ENCODE results near the gene ST3GAL3.
"Not testable (repeated sequence)": the region's sequence is repeated elsewhere in the genome, so short reads cannot be mapped to it uniquely, and the experiment has no call there.

ST3GAL3 gene

DNA sequence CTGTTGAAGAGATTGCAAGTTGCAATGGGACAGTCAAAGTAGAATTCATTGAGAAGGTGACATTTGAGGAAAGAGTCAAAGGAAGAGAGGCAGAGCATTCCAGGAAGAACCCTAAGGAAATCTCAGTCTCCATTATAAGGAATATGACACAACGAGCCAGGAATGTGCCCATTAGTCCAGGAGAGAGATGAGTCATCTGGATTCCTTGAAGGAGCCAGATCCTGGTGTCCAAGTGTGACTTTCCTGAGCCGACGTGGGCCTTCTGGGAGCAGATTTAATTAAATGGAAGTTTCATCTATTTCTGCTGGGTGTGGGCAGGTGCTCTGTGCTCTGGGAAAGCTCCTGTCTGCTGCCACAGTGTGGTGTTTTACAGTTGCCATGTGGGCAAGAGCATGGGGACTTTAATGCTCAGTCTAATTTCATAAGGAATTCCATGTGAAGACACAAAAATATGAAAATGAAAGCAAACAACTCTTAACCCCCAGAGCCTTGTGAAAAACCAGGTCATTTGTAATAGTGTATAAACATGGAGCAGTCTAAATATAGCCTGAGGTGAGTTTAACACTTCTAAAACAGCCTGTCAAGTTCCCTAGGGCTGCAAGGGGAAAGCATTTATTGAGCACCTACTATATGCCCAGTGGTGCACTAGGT, 114.8 kb downstream of the ST3GAL3 start:
- no peak for DNase-seq (ENCODE audit: low read depth)

DNA sequence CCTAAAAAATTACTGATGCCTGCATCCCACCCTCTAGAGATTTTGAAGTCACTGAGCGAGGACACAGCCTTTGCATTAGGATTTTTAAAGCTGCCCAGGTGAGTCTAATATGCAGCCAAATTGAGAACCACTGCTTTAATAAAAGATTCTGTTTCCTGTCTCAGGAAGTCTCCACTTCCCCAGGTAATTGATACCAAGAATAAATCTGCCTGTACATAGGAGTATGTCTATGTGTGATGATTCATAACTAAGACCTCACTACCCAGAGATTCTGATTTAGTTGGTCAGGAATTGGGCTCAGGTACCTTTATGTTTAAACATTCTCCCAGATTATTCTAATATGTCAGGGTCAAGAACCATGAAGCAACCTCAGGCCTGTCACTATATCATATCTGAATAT, 117.5 kb downstream of the ST3GAL3 start:
- DNase-seq (ENCODE audit: low read depth): no peak

DNA sequence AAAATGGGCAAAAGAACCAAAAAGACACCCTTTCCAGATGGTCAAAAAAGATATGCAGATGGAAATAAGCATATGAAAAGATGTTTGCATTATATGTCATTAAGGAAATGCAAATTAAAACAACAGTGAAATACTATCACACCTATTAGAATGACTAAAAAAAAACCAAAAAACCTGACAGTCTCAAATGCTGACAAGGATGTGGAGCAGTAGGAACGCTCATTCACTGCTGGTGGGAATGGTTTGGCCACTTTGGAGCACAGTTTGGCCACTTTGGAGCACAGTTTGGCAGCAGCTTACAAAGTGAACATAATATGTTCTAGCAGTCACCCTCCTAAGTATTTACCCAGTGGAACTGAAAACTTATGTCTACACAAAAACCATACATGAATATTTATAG, 121.2 kb downstream of the ST3GAL3 start:
- no peak for DNase-seq (ENCODE audit: low read depth)

DNA sequence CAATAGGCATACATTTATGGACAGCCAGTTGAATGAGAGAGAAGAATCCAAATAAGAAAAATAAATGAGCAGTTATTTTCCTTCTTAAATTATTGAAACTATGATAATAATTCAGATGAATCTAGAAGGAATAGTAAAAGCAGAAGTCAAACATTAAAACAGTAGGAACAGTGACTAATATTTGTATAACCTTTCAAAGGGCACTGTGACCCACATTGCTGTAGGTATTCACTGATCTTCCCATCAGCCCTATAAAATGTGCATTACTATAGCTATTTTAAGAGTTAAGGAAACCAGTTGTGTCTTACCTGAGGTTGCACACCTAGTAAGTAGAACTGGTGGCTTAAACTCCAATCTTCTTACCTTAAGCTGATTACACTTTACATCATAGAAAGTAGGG, 123.5 kb downstream of the ST3GAL3 start:
- DNase-seq (ENCODE audit: low read depth): no peak

DNA sequence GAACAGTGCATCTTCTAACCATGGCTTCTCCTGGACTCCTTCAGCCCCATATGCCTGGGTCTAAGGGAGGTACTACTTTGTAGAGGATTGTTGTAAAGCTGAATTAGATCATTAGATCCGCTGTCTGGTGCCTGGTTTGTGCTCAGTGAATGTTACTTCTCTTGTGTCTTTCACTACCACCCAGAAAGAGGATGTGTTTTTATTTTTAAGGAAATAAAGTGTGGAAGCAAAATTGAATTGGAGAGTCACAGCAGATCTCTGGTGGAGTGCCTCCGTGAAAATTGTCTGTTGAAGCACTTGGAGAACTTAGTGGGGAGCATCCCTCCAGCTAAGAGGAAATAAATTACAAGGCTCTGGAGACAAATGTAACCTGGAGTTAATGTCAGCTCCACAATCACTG, 124.5 kb downstream of the ST3GAL3 start:
- no peak for DNase-seq (ENCODE audit: low read depth)

DNA sequence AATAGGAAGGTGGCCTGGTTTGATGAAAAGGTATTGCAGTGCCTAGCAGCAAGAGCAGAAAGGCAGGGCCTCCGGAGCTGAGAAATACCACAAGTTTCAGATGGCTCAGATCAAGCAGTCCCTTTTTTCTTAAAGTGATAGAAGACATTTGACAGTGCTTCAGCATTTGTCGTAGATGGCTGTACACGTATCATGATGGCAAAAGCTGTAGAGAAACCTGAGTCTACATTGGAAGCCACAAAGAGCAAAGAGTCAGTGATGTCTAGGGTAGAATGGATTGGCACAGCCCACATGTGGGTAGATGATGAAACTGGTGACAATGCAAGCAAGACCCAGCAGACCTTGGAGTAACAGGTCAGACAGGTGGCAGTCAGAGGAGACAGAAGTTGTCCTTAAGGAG, 124.9 kb downstream of the ST3GAL3 start:
- DNase-seq (ENCODE audit: low read depth): no peak

DNA sequence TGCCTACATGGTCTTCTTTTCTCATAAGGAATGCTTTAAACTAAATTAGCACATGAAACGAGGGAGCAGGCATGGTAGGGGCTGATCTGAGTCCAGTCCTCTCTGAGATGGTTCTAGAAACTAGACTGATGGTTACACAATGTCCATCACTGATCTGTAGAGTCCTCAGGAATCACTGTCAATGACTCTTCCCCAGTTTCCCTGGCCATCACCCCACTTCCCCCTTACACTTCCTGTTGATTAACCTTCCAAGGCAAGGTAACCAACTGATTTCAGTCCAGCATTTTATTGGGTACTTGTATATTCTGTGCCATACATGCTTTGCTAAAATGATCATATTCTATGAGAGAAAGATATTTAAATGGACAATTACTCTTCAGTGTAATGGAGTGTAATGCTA, 125.7 kb downstream of the ST3GAL3 start:
- no peak for DNase-seq (ENCODE audit: low read depth)

DNA sequence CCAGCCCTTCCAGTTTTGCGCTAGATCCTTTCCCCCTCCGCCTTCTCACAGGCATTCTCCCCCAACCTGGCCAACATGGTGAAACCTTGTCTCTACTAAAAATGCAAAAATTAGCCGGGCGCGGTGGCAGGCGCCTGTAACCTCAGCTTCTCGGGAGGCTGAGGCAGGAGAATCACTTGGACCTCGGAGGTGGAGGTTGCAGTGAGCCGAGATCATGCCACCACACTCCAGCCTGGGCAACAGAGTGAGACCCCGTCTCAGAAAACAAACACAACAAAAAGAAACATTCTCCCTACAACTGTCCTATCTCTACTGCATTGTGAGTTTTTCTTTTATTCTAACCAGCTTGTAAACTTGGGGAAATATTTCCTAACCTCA, 126.6 kb downstream of the ST3GAL3 start:
- DNase-seq (ENCODE audit: low read depth): not testable (repeated sequence)

DNA sequence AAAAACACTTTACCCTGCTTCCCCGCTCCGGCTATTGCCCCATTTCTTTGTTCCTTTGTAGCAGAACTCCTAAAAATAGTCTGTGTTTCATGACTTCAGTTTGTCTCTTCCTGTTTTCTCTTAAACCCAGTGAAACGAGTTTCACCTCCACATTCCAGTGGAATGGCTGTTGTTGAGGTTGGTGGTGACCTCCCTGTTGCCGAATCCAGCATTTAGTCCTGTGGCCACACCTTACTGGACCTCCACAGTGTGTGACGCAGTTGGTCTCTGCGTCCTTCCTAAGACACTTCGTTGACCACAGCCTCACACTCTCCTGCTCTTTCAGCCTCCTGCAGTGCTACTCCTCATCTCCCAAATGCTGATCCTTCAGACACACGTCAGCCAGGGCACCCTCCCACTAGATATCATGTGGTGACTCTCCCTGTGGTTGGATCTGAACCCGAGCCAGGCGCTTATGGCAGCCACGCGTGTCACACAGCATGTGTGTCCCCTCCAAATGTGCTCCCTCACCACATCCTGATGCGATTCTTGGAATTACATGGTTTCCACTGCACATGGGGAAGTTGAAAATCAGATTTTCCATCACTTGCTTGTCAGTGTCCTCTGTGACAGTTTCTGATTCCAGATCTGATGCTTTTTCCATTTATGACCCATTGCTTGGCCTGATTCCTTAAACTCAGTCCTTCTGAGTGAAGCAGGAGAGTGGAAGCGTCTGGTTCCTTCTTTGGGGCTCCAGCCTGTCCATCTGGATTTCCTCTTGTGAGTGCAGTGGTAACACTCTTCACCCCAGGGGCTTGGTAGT, 127.1 kb downstream of the ST3GAL3 start:
- no peak for DNase-seq (ENCODE audit: low read depth)

DNA sequence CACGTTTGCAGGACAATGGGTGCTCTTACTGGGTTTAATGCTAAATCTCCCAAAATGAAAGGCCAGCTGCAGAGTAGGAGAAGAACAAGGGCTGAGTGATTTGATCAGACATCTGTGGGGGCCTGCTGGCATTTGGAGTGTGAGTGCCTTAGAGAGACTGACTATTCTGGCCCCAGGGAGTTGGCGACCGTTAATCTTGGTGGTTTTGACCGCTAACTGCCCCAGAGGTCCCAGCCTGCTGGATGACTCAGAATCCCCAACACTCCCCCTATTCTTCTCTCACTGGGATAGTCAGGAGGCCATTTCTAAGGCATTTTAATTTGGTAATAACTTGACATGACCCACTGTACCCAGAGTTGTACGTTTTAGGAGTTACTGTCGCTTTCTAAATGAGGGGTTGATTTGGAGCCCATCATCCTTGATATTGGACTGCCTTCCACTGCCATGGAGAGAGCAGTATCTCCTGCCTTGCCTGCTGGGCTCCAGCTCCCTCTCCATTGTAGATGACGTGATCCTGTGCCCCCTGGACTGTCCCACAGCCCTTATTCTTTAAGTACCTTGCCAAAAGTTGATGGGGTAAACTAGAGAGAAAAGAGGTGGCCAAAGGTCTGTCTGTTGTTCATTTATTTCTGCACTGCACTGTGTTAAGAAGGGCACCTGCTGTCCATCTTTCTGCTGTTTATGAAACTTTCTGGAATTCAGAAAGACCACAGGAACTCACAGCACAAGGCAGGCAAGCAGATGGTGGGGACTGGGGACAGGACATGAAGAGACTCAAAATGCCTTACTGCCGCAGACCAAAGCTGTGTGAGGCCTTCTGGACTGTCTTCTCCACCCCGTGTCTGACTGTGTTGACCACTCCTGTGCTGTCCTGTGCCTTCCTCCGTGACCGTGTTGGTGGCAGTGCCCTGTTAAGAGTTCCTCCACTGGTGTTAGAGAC, 128.0 kb downstream of the ST3GAL3 start:
- DNase-seq (ENCODE audit: low read depth): no peak

DNA sequence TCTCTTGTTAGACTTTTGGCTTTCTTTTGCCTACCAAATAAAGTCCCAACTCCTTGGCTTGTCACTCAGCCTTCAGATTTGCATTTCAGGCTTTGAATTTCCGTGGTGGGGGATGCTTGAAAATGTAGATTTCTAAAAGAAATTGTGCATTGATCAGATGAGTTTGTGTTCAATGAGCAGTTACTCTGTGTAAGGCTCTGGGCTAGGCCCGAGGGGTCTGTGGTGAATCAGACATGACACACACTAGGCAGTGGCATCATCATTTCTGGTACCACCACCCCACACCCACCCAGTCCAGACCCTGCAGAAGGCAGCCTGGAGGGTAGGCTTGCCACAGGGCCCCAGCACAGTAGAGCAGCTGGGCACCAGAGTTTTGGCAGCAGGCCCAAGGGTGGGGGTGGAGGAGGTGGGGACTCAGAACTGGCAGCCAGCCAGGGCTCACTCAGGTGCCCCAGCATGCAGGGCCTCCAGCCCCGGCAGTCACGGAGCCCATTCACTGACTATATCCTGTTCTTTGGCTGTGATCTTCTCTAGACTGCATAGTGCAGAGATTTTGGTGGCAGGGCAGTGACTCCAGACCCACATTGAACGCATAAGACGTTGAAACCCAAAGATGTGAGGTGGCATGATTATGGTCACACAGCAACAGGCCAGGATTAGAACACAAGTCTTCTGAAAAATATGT, 129.1 kb downstream of the ST3GAL3 start:
- DNase-seq (ENCODE audit: low read depth): peak; percentile 57

DNA sequence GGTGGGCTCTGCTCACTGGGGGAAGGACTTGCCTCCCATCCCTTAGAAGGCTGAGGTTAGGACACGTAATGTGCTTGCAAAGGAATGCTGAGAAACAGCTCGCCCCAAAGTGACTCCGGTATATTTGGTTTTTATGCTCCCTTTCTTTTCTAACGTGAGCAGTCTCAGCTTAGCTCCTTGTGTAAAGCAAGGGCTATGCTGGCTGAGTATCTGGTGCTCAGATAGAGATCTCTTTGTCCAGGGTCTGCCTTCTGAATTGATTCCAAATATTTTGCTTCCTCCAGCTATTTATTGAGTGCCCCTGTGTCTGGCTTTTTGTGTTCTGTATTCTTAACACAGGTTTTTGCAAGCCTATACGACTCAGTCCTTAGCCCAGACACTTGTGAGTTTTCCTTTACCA, 131.7 kb downstream of the ST3GAL3 start:
- DNase-seq (ENCODE audit: low read depth): no peak

DNA sequence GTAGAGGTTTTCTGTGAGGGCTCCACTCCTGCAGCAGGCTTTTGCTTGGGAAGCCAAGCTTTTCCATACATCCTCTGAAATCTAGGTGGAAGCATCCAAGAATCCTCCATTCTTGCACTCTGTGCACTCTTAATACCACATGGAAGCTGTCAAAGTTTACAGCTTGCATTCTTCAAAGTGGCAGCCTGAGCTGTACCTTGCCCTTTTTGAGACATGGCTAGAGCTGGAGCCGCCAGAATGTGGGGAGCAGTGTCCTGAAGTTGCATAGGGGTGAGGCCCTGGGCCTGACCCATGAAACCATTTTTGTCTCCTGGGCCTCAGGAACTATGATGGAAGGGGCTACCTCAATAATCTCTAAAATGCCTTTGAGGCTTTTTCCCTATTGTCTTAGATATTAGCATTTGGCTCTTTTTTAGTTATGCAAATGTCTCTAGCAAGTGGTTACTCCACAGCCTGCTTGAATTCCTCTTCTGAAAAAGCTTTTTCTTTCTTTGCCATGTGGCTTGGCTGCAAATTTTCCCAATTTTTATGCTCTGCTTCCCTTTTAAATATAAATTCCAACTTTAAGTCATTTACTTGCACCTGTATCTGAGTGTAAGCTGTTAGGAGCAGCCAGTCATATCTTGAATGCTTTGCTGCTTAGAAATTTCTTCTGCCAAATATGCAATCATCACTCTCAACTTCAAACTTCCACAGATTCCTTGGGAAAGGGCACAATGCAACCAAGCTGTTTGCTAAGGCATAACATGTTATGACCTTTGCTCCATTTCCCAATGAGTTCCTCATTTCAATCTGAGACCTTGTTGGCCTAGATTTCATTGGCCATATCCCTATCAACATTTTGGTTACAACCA, 134.2 kb downstream of the ST3GAL3 start:
- no peak for DNase-seq (ENCODE audit: low read depth)

DNA sequence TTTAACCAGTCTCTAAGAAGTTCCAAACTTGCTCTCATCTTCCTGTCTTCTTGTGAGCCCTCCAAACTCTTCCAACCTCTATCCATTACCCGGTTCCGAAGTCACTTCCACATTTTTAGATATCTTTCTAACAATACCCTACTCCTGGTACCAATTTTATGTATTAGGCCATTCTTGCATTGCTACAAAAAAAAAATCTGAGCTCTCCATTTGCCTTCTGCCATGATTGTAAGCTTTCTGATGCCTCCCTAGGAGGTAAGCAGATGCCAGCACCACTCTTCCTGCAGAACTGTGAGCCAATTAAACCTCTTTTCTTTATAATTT, 134.8 kb downstream of the ST3GAL3 start:
- no peak for DNase-seq (ENCODE audit: low read depth)

DNA sequence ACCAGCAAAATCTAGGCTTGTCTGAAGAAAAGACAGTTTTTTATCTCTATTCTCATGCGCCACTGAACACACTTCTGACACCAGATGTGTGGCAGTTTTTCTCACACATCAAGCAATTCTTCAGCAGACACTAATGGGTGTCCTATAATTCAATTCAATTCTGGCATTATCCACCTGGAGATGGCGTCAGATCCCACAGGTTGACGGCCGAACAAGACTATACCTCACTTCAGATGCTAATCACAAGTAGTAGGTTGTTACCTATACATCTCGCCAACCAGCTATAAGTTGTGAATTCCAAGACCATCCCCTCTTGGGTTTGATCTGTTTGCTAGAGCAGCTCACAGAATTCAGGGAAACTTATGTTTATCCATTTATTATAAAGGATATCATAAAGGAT, 136.3 kb downstream of the ST3GAL3 start:
- DNase-seq (ENCODE audit: low read depth): no peak

DNA sequence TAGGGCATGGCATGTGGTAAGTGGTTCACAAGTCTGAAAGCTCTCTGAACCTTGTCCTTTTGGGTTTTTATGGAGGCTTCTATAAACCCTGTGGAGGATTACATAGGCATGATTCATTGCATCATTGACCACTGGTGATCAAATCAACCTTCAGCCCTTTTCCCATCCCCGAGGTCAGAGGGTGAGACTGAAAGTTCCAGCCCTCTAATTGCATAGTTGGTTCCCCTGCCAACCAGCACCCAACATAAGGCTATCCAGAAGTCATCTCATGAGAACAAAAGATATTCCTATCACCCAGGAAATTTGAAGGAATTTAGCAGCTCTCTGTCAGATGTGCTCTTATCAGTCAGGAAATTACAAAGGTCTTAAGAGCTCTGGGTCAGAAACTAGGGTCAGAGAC, 136.8 kb downstream of the ST3GAL3 start:
- DNase-seq (ENCODE audit: low read depth): no peak

DNA sequence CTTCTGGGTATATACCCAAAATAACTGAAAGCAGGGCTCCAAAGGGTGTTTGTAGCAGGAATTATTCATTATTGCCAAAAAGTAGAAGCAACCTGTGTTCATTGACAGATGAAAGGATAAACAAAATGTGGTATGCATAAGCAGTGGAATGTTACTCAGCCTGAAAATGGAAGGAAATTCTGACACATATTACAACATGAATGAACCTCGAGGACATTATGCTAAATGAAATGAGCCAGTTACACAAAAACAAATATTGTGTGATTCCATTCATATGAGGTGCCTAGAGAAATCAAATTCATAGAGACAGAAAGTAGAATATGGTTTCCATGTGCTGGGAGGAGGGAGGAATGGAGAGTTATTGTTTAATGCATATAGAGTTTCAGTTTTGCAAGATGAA, 140.0 kb downstream of the ST3GAL3 start:
- DNase-seq (ENCODE audit: low read depth): no peak

DNA sequence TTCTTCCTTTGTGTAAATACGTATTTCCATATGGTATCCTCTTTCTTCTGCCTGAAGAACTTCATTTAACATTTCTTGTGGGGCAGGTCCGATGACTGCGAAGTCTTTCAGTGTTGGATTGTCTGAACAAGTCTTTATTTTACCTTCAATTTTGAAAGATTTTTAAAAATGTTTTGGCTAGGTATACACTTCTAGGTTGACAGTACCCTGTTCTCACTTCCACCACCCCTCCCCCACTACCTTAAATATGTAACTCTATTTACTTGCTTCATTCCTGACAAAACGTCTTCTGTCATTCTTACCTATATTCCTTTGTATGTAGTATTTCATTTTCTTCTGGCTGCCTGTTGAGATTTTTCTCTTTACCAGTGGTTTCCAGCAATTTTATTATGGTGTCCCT, 140.5 kb downstream of the ST3GAL3 start:
- DNase-seq (ENCODE audit: low read depth): no peak

DNA sequence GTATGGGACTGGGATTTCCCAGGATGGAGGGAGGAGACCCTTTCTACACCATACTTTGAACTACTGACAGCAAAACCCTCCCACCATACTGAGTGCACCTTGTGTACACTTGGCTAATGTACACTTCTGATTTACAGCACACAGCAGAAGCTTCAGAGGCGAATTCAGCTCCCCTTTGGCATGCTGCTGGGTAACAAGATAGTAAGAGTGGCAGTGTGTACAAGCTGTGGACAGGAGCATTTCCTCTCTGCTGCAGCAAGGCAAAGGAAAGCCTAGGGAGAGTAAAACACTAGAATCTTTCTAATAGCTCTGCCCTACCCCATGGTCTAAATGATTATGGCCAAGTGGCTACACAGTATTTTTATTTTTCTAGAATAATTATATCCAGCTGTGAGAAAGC, 142.3 kb downstream of the ST3GAL3 start:
- DNase-seq (ENCODE audit: low read depth): no peak

DNA sequence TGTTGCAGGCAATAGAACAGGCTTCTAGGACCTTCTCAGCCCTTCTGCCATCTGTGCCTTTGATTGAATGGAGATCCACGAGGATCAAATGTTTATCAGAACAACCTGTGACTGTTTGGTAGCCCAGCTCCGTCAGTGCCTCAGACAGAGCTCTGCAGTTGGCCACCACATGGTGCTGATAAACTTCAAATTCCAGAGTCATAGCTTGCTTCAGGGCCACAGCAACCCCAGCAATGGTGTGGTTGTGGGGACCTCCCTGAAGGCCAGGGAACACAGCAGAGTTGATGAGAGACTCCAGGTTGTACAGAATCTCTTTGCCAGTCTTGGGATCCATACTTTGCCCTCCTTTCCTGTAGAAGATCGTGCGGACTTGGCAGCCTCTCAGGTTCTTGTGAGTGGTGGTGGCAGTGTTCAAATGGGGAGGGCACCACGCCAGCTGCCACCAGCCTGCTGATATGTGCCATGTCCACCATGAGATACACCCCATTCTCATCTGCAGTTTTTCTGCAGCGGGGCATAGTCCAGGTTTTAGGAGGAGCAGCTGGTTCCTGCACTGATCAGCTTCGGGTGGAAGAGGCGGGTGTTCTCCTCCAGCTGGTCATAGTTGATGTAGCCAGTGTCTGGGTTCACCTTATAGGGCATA, 143.4 kb downstream of the ST3GAL3 start:
- no peak for DNase-seq (ENCODE audit: low read depth)
